WTC11 (cell line): ENCODE measurements around the gene TMEM178B. TPM values are rescaled to one million over a fixed set of nuclear protein-coding genes. Genes with fewer than 3 reads are reported as not detected.

Experiments used
- ATAC-seq: fragments of 200-7000 bp; cut with Tn5 transposase; 2 replicates; pipeline ENCODE4 v1.10.0; 2021; ENCODE audit warnings: mild to moderate bottlenecking, moderate library complexity
- CTCF ChIA-PET: fragments of 300-600 bp; sonication (Branson Sonifier 250); formaldehyde crosslinking; loops from one replicate; lab custom pipeline; 2021; ENCODE audit warnings: antibody characterized with exemption; lab: Charles Lee
- POLR2A ChIA-PET: fragments of 350-600 bp; sonication (Branson Sonifier 250); formaldehyde crosslinking; loops from one replicate; lab custom pipeline; 2021; ENCODE audit warnings: antibody characterized with exemption; lab: Charles Lee
- DNase-seq: peaks from one replicate; pipeline ENCODE4 v3.0.0; 2021; ENCODE audit warnings: low spot score
- H3K27ac Mint-ChIP-seq: 2 replicates; pipeline ENCODE4 v1.8.0; 2021; ENCODE audit warnings: mixed read lengths
- H3K27me3 Mint-ChIP-seq: 2 replicates; pipeline ENCODE4 v1.8.0; 2021; ENCODE audit warnings: low read depth, mild to moderate bottlenecking, moderate library complexity, mixed read lengths
- H3K36me3 Mint-ChIP-seq: 2 replicates; pipeline ENCODE4 v1.8.0; 2021; ENCODE audit warnings: mixed read lengths
- H3K4me1 Mint-ChIP-seq: 2 replicates; pipeline ENCODE4 v1.8.0; 2022; ENCODE audit warnings: mixed read lengths
- H3K4me3 Mint-ChIP-seq: 2 replicates; pipeline ENCODE4 v1.8.0; 2021; ENCODE audit warnings: mild to moderate bottlenecking, moderate library complexity, mixed read lengths
- H3K9me3 Mint-ChIP-seq: 2 replicates; pipeline ENCODE4 v1.8.0; 2021; ENCODE audit warnings: mixed read lengths
- CBFB ChIP-seq: sonication (generic); formaldehyde crosslinking; IDR thresholded peaks from 2 replicates; pipeline ENCODE4 v1.8.1; 2022; ENCODE audit warnings: mild to moderate bottlenecking, low read depth, missing genetic modification reagents
- ESRRA ChIP-seq: sonication (generic); formaldehyde crosslinking; IDR thresholded peaks from 2 replicates; pipeline ENCODE4 v1.8.1; 2022; ENCODE audit warnings: mild to moderate bottlenecking, missing genetic modification reagents, borderline replicate concordance
- ETV6 ChIP-seq: sonication (generic); formaldehyde crosslinking; IDR thresholded peaks from 2 replicates; pipeline ENCODE4 v1.8.1; 2022; ENCODE audit warnings: mild to moderate bottlenecking, missing genetic modification reagents
- GRHL2 ChIP-seq: fragments of 250-450 bp; sonication (Bioruptor Pico); IDR thresholded peaks from 2 replicates; pipeline ENCODE4 v1.8.0; 2022; ENCODE audit warnings: mild to moderate bottlenecking, moderate library complexity; ENCODE audit not compliant: insufficient replicate concordance, severe bottlenecking
- GTF2I ChIP-seq: fragments of 250-450 bp; sonication (Bioruptor Pico); conservative IDR thresholded peaks from 2 replicates; pipeline ENCODE4 v1.4.0; 2021; ENCODE audit warnings: mild to moderate bottlenecking
- HMGA2 ChIP-seq: fragments of 250-450 bp; sonication (Bioruptor Pico); IDR thresholded peaks from 2 replicates; pipeline ENCODE4 v1.4.0; 2021; ENCODE audit warnings: mild to moderate bottlenecking, moderate library complexity
- IRF2 ChIP-seq: sonication (generic); formaldehyde crosslinking; IDR thresholded peaks from 2 replicates; pipeline ENCODE4 v1.8.0; 2022; ENCODE audit warnings: low read depth, missing genetic modification reagents, borderline replicate concordance
- JUN ChIP-seq: sonication (generic); formaldehyde crosslinking; IDR thresholded peaks from 2 replicates; pipeline ENCODE4 v1.8.0; 2023; ENCODE audit warnings: mild to moderate bottlenecking, missing genetic modification reagents
- KAT7 ChIP-seq: sonication (generic); formaldehyde crosslinking; IDR thresholded peaks from 2 replicates; pipeline ENCODE4 v1.8.1; 2023; ENCODE audit warnings: missing genetic modification reagents, mild to moderate bottlenecking, borderline replicate concordance
- NFE2L1 ChIP-seq: sonication (generic); formaldehyde crosslinking; IDR thresholded peaks from 2 replicates; pipeline ENCODE4 v1.8.1; 2023; ENCODE audit warnings: missing genetic modification reagents
- NR2C2 ChIP-seq: sonication (generic); formaldehyde crosslinking; IDR thresholded peaks from 2 replicates; pipeline ENCODE4 v1.8.0; 2022; ENCODE audit warnings: mild to moderate bottlenecking, missing genetic modification reagents
- TCF7 ChIP-seq: sonication (generic); formaldehyde crosslinking; IDR thresholded peaks from 2 replicates; pipeline ENCODE4 v1.8.0; 2022; ENCODE audit warnings: mild to moderate bottlenecking, low read depth, missing genetic modification reagents, moderate library complexity
- ZNF263 ChIP-seq: sonication (generic); formaldehyde crosslinking; IDR thresholded peaks from 2 replicates; pipeline ENCODE4 v1.8.1; 2022; ENCODE audit warnings: low read depth, mild to moderate bottlenecking, moderate library complexity, missing genetic modification reagents
- total RNA-seq: library from RNA; stranded (reverse); gene quantifications from 3 replicates; pipeline ENCODE4 v1.2.3, GENCODE V29; 2021
- TF ChIP-seq, protein P1 (sequence below): sonication (generic); formaldehyde crosslinking; IDR thresholded peaks from 2 replicates; pipeline ENCODE4 v1.8.0; 2022; ENCODE audit warnings: mild to moderate bottlenecking, missing genetic modification reagents
- TF ChIP-seq, protein P2 (sequence below): sonication (generic); formaldehyde crosslinking; IDR thresholded peaks from 2 replicates; pipeline ENCODE4 v1.8.1; 2022; ENCODE audit warnings: low read depth, mild to moderate bottlenecking, moderate library complexity, missing genetic modification reagents, borderline replicate concordance
- TF ChIP-seq, protein P3 (sequence below): fragments of 250-450 bp; sonication (Bioruptor Pico); IDR thresholded peaks from 2 replicates; pipeline ENCODE4 v1.9.0; 2021; ENCODE audit warnings: mild to moderate bottlenecking
- TF ChIP-seq, protein P4 (sequence below): fragments of 250-450 bp; sonication (Bioruptor Pico); IDR thresholded peaks from 2 replicates; pipeline ENCODE4 v1.9.0; 2021; ENCODE audit warnings: mild to moderate bottlenecking

The TMEM178B gene
- total RNA-seq, 1 experiment from 2014 or later = 20.4 TPM

DNA sequence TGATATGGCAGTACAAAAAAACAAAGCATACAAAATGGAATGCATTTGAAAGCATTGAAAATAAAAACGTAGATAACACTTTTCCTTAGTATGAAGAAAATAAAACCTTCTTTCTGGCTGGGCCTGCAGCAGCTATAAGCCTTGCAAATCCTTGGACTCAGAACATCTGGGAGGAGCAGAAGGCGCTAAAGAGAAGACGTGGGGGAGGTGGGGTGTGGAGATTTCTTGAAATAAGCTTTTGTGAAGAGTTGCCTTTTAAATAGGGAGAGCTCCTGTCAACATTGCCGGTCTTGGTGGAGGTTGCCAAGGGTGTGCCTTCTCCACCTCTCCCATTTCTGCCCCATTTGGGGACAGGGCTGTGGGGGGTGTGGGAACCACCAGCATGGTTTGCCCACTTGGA lies 128.7 kb downstream of the TMEM178B start:
- Mint-ChIP-seq H3K27ac (no peak overlapping the region), H3K9me3 (no peaks in the 10 kb centered on the region), H3K4me3 (no peak overlapping the region), H3K36me3 (no peaks in the 10 kb centered on the region), H3K4me1 (peaks cover 49% of the 10 kb centered on the region), H3K27me3 (no peaks in the 10 kb centered on the region)
- ATAC-seq = no peak
- DNase-seq = no peak
- ChIA-PET CTCF (interaction anchor here (1.7 kb wide), 1 partner anchor 19 kb away, joined by 3 read pairs; no protein-coding TSS in a partner anchor), POLR2A (interaction anchor here (0.5 kb wide), 1 partner anchor 26 kb away, joined by 5 read pairs; no protein-coding TSS in a partner anchor)
- TF ChIP-seq NR2C2 = no peak
- no peak for TF ChIP-seq ESRRA (CRISPR knock-in tag)
- TF ChIP-seq JUN (CRISPR knock-in tag) = no peak
- TF ChIP-seq IRF2 (CRISPR knock-in tag) = no peak
- no peak for TF ChIP-seq ETV6 (CRISPR knock-in tag)
- TF ChIP-seq, protein P1, sequence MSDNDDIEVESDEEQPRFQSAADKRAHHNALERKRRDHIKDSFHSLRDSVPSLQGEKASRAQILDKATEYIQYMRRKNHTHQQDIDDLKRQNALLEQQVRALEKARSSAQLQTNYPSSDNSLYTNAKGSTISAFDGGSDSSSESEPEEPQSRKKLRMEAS = no peak
- no peak for TF ChIP-seq TCF7 (CRISPR knock-in tag)
- TF ChIP-seq, protein P2, sequence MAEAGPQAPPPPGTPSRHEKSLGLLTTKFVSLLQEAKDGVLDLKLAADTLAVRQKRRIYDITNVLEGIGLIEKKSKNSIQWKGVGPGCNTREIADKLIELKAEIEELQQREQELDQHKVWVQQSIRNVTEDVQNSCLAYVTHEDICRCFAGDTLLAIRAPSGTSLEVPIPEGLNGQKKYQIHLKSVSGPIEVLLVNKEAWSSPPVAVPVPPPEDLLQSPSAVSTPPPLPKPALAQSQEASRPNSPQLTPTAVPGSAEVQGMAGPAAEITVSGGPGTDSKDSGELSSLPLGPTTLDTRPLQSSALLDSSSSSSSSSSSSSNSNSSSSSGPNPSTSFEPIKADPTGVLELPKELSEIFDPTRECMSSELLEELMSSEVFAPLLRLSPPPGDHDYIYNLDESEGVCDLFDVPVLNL (CRISPR knock-in tag) = no peak
- TF ChIP-seq ZNF263 = no peak
- TF ChIP-seq NFE2L1 (CRISPR knock-in tag) = no peak
- no peak for TF ChIP-seq GTF2I (CRISPR knock-in tag)
- TF ChIP-seq, protein P3, sequence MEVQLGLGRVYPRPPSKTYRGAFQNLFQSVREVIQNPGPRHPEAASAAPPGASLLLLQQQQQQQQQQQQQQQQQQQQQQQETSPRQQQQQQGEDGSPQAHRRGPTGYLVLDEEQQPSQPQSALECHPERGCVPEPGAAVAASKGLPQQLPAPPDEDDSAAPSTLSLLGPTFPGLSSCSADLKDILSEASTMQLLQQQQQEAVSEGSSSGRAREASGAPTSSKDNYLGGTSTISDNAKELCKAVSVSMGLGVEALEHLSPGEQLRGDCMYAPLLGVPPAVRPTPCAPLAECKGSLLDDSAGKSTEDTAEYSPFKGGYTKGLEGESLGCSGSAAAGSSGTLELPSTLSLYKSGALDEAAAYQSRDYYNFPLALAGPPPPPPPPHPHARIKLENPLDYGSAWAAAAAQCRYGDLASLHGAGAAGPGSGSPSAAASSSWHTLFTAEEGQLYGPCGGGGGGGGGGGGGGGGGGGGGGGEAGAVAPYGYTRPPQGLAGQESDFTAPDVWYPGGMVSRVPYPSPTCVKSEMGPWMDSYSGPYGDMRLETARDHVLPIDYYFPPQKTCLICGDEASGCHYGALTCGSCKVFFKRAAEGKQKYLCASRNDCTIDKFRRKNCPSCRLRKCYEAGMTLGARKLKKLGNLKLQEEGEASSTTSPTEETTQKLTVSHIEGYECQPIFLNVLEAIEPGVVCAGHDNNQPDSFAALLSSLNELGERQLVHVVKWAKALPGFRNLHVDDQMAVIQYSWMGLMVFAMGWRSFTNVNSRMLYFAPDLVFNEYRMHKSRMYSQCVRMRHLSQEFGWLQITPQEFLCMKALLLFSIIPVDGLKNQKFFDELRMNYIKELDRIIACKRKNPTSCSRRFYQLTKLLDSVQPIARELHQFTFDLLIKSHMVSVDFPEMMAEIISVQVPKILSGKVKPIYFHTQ = no peak

DNA sequence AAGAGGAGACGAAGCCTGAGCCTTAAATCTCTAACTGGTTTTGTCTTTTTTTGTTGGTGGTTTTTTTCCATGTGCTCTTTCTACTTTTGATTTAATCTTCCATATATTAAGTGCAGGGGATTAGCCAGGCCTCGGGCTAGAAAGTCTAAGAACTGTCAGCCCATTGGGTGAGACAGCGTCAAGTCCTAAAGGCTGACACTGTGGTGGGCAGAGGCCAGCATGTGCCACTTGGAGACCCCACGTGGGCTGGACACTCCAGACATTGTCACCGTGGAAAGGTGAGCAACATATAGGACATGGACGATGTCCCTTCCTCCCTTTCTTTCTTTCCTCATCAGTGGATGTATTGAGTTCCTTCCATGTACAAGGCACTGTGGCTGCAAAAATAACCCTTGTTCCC lies 129.3 kb downstream of the TMEM178B start:
- no peaks in the 10 kb centered on the region for H3K9me3 Mint-ChIP-seq
- ATAC-seq = no peak
- no peak overlapping the region for H3K4me3 Mint-ChIP-seq
- TF ChIP-seq GRHL2 (CRISPR knock-in tag) (no peak), HMGA2 (no peak)
- TF ChIP-seq, protein P4, sequence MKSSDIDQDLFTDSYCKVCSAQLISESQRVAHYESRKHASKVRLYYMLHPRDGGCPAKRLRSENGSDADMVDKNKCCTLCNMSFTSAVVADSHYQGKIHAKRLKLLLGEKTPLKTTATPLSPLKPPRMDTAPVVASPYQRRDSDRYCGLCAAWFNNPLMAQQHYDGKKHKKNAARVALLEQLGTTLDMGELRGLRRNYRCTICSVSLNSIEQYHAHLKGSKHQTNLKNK (CRISPR knock-in tag) = no peak
- DNase-seq = no peak
- CTCF ChIA-PET = no interaction called here
- POLR2A ChIA-PET = no interaction called here
- H3K36me3 Mint-ChIP-seq = no peaks in the 10 kb centered on the region
- H3K27me3 Mint-ChIP-seq = no peaks in the 10 kb centered on the region
- H3K27ac Mint-ChIP-seq = no peak overlapping the region; the same call in none of the 2 replicates
- H3K4me1 Mint-ChIP-seq = peaks cover 44% of the 10 kb centered on the region

DNA sequence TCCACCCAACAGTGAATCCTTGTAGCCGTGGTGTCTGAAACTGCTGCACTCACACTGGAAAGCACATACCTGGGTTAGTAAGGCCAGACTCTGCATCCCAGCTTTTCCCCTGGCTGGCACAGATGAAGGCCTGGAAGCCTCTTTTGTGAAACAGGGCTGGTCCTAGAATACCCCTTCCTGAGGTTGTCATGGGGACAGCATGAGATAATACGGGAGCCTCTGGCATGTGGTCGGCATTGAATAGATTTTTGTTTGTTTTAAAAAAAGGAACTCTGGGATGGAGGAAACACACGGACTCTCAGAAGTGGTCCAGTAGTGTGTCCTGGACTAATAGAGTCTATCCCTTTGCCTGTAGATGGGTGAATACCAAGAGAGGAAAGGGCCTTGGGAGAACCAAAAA lies 129.7 kb downstream of the TMEM178B start:
- POLR2A ChIA-PET = no interaction called here
- CTCF ChIA-PET = no interaction called here
- Mint-ChIP-seq H3K9me3 (no peaks in the 10 kb centered on the region), H3K27me3 (no peaks in the 10 kb centered on the region), H3K4me3 (no peak overlapping the region), H3K36me3 (no peaks in the 10 kb centered on the region), H3K27ac (no peak overlapping the region; the same call in 1 of the 2 replicates), H3K4me1 (peaks cover 44% of the 10 kb centered on the region)
- TF ChIP-seq, protein P3 = no peak
- no peak for TF ChIP-seq KAT7 (CRISPR knock-in tag)
- no peak for TF ChIP-seq CBFB
- DNase-seq (no peak), ATAC-seq (no peak)
